Osteocyte (in vitro differentiated cells): ENCODE results near the gene PRCD. TPM values are rescaled to one million over a fixed set of nuclear protein-coding genes. Genes with fewer than 3 reads are reported as not detected.

Source experiments
- DNase-seq: peaks from one replicate; pipeline ENCODE4 v3.0.0; 2021; ENCODE audit warnings: mixed read lengths; ENCODE audit not compliant: unreplicated experiment; ENCODE audit errors: extremely low spot score
- H3K27ac Mint-ChIP-seq: one replicate; pipeline ENCODE4 v1.8.0; 2021; ENCODE audit warnings: mild to moderate bottlenecking, mixed read lengths; ENCODE audit not compliant: unreplicated experiment
- H3K27me3 Mint-ChIP-seq: one replicate; pipeline ENCODE4 v1.8.0; 2021; ENCODE audit warnings: mixed read lengths; ENCODE audit not compliant: unreplicated experiment
- H3K36me3 Mint-ChIP-seq: one replicate; pipeline ENCODE4 v1.8.0; 2021; ENCODE audit warnings: mixed read lengths; ENCODE audit not compliant: unreplicated experiment
- H3K4me1 Mint-ChIP-seq: one replicate; pipeline ENCODE4 v1.8.0; 2021; ENCODE audit warnings: mixed read lengths; ENCODE audit not compliant: unreplicated experiment
- H3K4me3 Mint-ChIP-seq: one replicate; pipeline ENCODE4 v1.8.0; 2021; ENCODE audit warnings: mild to moderate bottlenecking, moderate library complexity, mixed read lengths; ENCODE audit not compliant: unreplicated experiment
- H3K9me3 Mint-ChIP-seq: one replicate; pipeline ENCODE4 v1.8.0; 2021; ENCODE audit warnings: mixed read lengths; ENCODE audit not compliant: unreplicated experiment
- total RNA-seq: library from RNA; stranded (reverse); gene quantifications from 2 replicates; pipeline ENCODE4 v1.2.1, GENCODE V29; 2021
- TF ChIP-seq, protein P1 (sequence below): fragments of 200-600 bp; sonication (generic); IDR thresholded peaks from 2 replicates; pipeline ENCODE4 v1.5.0; 2021; ENCODE audit warnings: antibody characterized with exemption, mild to moderate bottlenecking, moderate library complexity

Gene PRCD
- total RNA-seq, 1 donor from 2014 or later = 1.3 TPM

DNA sequence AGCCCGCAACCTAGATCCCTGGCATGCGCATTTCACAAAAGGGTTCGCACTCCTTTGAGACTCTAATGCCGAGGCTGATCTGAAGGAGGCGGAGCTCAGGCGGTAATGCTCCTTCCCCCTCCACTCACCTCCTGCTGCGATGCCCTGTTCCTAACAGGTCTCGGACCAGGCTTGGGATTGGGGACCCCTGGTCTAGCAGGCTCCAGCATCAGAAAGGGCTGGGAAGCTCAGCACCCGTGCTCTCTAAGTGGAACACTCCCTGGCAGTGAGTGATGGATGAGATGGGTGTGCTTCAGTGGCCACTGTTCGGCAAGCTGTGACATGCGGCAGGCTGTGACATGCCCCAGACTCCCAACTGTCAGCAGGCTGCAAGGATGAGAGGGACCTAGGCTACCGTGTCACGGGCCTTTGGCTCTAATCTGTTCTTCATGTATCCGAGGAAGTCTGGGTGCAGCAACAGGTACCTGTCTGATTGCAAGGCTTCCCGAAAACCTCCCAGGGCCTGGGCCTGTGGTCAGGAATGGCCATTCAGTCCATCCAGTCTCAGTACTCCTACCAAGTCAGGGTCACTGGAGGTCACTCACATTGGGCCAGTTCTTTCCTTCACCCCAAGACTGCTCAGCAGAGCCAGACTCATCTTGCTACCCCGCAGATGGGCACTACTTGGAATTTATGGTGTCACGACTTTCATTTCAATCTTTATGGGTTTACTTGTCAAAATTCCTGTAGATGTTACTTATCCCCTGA is 47.1 kb downstream of the PRCD start:
- H3K36me3 Mint-ChIP-seq = no peaks in the 10 kb centered on the region
- DNase-seq = no peak
- no peak overlapping the region for H3K4me3 Mint-ChIP-seq
- no peaks in the 10 kb centered on the region for H3K9me3 Mint-ChIP-seq
- TF ChIP-seq, protein P1, sequence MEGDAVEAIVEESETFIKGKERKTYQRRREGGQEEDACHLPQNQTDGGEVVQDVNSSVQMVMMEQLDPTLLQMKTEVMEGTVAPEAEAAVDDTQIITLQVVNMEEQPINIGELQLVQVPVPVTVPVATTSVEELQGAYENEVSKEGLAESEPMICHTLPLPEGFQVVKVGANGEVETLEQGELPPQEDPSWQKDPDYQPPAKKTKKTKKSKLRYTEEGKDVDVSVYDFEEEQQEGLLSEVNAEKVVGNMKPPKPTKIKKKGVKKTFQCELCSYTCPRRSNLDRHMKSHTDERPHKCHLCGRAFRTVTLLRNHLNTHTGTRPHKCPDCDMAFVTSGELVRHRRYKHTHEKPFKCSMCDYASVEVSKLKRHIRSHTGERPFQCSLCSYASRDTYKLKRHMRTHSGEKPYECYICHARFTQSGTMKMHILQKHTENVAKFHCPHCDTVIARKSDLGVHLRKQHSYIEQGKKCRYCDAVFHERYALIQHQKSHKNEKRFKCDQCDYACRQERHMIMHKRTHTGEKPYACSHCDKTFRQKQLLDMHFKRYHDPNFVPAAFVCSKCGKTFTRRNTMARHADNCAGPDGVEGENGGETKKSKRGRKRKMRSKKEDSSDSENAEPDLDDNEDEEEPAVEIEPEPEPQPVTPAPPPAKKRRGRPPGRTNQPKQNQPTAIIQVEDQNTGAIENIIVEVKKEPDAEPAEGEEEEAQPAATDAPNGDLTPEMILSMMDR = no peak
- H3K4me1 Mint-ChIP-seq = peaks cover 10% of the 10 kb centered on the region
- H3K27me3 Mint-ChIP-seq = peaks cover 9% of the 10 kb centered on the region
- H3K27ac Mint-ChIP-seq = no peak overlapping the region

DNA sequence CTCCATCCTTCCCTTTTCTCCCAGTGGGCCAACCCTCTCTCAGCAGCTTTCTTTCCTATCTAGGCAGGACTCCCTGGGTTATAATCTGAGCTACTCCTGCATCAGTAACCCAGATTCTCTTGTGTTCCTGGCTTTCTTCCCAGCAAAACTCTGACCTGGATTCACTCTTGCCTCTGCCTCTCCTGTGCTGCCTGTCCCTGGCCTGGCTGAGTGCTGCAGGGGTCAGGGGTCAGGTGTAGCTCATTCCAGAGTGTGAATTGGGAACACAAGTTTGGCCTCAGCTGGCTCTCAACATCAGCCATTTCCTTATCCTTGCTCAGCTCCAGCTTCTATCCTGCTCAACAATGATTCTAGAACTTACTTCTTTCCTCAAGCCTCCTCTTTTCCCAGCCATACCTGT is 48.3 kb downstream of the PRCD start:
- Mint-ChIP-seq H3K27ac (no peak overlapping the region), H3K36me3 (no peaks in the 10 kb centered on the region), H3K4me1 (peaks cover 5% of the 10 kb centered on the region), H3K4me3 (no peak overlapping the region), H3K27me3 (peaks cover 12% of the 10 kb centered on the region), H3K9me3 (no peaks in the 10 kb centered on the region)
- TF ChIP-seq, protein P1 = no peak
- DNase-seq = no peak

DNA sequence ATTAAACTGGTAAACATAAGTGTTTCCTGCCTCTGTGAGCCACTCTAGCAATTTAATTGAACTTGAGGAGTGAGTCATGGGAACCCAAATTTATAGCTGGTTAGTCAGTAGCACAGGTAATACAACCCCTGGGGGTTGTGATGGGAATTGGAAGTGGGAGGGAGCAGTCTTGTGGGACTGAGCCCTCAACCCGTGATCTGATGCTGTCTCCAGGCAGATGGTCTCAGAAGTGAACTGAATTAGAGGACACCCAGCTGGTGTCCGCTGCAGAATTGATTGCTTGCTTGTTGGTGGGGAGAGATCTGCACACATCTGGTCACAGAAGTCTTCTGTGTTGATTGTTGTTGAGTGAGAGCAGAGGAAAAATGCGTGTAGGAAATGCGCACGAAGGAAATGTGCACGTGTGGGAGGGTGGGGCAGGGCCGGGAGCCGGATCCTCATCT is 53.6 kb downstream of the PRCD start:
- Mint-ChIP-seq H3K4me3 (no peak overlapping the region), H3K27ac (no peak overlapping the region), H3K27me3 (peaks cover 19% of the 10 kb centered on the region), H3K9me3 (no peaks in the 10 kb centered on the region), H3K36me3 (no peaks in the 10 kb centered on the region), H3K4me1 (no peaks in the 10 kb centered on the region)
- DNase-seq = no peak
- TF ChIP-seq, protein P1 = no peak

DNA sequence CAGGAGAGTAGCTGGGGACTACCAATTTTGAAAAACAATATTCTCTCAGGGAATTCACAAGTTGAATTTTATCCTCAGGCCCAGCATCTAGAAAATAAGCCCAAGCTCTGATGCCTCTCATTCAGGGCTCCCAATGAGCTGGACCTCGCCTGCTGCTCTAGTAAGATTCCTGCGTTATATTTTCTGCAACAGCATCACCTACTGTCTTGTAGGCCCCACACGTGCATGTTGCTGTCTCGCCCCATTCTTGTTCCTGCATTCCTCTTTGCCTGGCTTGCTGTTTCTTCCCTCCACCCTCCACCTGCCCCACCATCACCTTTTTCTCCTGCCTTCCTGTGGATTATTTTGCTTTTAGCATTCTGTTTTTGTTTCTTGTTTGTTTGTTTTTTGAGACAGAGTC is 54.1 kb downstream of the PRCD start:
- DNase-seq = no peak
- H3K4me3 Mint-ChIP-seq = no peak overlapping the region
- H3K27me3 Mint-ChIP-seq = peaks cover 23% of the 10 kb centered on the region
- TF ChIP-seq, protein P1 = no peak
- no peaks in the 10 kb centered on the region for H3K9me3 Mint-ChIP-seq
- H3K27ac Mint-ChIP-seq = no peak overlapping the region
- H3K4me1 Mint-ChIP-seq = no peaks in the 10 kb centered on the region
- H3K36me3 Mint-ChIP-seq = no peaks in the 10 kb centered on the region

DNA sequence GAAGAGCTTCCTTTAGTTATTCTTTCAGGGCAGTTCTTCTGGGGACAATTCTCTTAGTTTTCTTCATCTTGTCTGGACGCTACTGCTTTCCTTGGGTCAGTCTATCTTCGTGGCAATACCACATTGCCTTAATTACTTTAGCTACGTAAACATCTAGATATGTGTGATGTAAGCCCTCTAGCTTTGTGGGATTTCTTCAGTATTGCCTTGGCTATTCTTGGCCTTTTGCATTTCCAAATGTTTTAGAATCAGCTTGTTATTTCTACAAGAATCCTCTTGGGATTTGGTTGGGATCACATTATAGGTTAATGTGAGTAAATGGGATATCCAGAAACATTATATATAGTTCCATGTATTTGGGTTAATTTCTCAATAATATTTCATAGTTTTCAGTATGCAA is 54.8 kb downstream of the PRCD start:
- peaks cover 19% of the 10 kb centered on the region for H3K27me3 Mint-ChIP-seq
- no peaks in the 10 kb centered on the region for H3K4me1 Mint-ChIP-seq
- no peak overlapping the region for H3K27ac Mint-ChIP-seq
- no peaks in the 10 kb centered on the region for H3K36me3 Mint-ChIP-seq
- TF ChIP-seq, protein P1 = no peak
- DNase-seq = no peak
- H3K4me3 Mint-ChIP-seq = no peak overlapping the region
- H3K9me3 Mint-ChIP-seq = no peaks in the 10 kb centered on the region

Other genes with a start within 250 kb of the PRCD start
- gene QRICH2, start 231.8 kb upstream of the PRCD start, total RNA-seq = 6.3 and 7.3 TPM in 2 replicates
- 69.7 and 71.9 TPM in 2 replicates for gene PRPSAP1, start 186.1 kb upstream of the PRCD start, total RNA-seq
- gene SPHK1, start 155.4 kb upstream of the PRCD start, total RNA-seq = 15.2 TPM in 2 replicates
- 30.7 and 32.4 TPM in 2 replicates for gene UBE2O, start 86.9 kb upstream of the PRCD start, total RNA-seq
- not detected in 2 replicates for gene AANAT, start 72.4 kb upstream of the PRCD start, total RNA-seq
- 14.5 and 17.5 TPM in 2 replicates for gene RHBDF2, start 38.6 kb upstream of the PRCD start, total RNA-seq
- 8.6 and 9.1 TPM in 2 replicates for gene CYGB, start 2.3 kb upstream of the PRCD start, total RNA-seq
- gene ST6GALNAC2, start 45.8 kb downstream of the PRCD start, total RNA-seq = 1.9 and 3.3 TPM in 2 replicates
- gene ST6GALNAC1, start 103.7 kb downstream of the PRCD start, total RNA-seq = not detected in 2 replicates
- 183 and 187 TPM in 2 replicates for gene MXRA7, start 170.9 kb downstream of the PRCD start, total RNA-seq
- gene JMJD6, start 186.6 kb downstream of the PRCD start, total RNA-seq = 16.8 and 22.7 TPM in 2 replicates
- 35.7 and 36.3 TPM in 2 replicates for gene METTL23, start 186.8 kb downstream of the PRCD start, total RNA-seq
- 137 and 145 TPM in 2 replicates for gene SRSF2, start 197.3 kb downstream of the PRCD start, total RNA-seq
- 33.0 and 34.7 TPM in 2 replicates for gene MFSD11, start 198.1 kb downstream of the PRCD start, total RNA-seq